Ammon's horn (tissue), 1 donor: ENCODE measurements around the gene TDP1.

Experiments
- DNase-seq: peaks from one replicate; pipeline ENCODE4 v3.0.0-alpha.2; 2016; ENCODE audit warnings: low spot score

TDP1 gene

GRCh38 chr14:89955745-89956660 lies at the start of gene TDP1:
Gene TDP1 (plus strand): TSS chr14:89955927. CDS start chr14:89963115, 7,188 bp downstream.
- peak; percentile 95 for DNase-seq

DNA sequence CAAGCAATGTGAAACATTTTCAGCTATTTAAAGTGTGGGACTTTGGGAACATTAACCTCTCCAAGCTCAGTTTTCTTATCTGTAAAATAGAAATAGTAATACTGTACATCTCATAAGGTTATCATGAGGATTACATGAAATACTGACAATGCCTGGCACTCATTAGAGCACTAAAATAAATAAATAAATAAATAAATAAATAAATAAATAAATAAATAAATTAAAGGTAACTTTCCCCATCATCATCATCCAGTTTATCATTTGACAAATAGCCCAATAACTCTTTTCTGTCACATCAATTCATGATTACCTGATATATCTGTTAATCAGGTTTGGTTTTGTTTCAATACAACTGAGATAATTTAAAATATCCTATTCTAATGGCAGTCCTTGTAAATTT lies 49.7 kb upstream of the TDP1 start:
- DNase-seq = no peak

GRCh38 chr14:89907655-89908054 lies 48.1 kb upstream of the TDP1 start:
- no peak for DNase-seq

- DNase-seq = no peak
Observed at GRCh38 chr14:89908712-89909450, 46.8 kb upstream of the TDP1 start.

- DNase-seq = no peak
Observed at GRCh38 chr14:89909586-89909985, 46.1 kb upstream of the TDP1 start.

DNA sequence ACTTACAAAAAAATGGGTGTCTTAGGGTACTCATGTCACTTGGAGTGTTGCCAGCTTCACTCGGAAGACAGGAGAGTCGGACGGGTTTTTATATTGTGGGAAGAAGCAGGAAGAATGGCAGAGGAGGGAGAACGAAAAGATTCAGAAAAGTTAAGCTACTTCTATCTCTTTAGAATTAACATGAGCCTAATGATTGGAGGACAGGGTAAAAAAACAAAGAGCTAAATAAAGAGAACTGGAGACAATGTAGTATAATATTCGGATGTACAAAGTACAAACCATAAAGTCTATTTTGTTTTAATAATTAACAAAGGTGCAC lies 45.1 kb upstream of the TDP1 start:
- no peak for DNase-seq

DNA sequence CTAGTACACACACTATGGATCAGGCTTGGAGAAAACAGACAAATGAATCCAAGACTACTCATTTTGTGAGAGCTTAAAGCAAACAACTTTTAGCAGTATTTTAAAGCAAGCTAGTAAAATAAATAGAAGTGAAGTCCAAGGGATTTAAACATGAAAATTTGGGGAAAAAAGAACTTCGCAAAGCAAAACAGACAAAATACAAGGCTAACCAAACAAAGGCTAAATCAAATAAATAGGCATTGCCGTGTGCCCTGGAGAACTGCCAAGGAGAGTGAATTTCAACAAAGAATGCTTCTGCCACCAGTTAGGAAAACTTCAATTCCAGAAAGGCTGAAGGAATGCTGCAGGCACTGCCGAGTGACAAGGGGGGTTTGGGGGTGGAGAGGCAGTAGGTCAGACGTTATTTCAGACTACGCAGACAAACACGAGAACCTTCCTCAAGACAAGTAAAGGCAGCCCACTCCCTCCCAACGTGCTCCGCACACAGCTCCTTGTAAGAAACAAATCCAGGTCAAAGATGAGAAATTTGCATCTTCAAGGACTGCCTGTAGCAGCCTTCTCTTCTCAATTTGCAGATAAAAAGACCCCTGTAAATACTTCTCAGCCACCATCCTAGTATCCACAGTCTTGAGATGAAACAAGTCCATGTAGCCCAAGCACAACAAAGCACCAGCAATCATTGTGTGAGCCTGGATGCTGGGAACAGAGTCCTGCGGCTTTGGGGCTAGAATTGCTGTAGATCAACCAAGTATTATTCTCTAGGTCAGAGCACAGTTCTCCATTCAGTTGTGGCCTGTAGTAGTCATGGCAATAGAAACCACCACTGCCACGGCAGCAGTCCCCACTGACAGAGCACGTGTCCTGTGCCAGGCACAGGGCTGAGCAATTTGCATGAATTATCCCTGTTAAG lies 44.5 kb upstream of the TDP1 start:
- peak; percentile 87 for DNase-seq

DNA sequence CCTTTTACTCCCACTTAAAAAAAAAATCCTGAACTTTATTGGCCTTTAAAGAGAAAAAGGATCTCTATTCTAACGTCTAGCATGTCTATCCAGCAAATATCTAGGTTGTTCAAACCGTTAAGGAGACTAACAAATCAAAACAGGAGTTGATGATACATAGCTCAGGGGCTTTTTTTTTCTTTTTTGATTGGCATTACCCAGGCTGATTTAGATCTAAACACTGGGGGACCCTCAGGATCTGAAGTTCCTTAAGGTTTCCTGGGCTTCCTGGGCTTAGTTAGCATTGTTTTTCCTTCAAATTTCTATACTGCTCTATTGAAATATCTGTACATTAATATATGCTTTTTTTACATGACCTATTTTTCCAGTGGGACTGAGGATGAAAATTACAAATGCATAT lies 43.5 kb upstream of the TDP1 start:
- DNase-seq = no peak

DNA sequence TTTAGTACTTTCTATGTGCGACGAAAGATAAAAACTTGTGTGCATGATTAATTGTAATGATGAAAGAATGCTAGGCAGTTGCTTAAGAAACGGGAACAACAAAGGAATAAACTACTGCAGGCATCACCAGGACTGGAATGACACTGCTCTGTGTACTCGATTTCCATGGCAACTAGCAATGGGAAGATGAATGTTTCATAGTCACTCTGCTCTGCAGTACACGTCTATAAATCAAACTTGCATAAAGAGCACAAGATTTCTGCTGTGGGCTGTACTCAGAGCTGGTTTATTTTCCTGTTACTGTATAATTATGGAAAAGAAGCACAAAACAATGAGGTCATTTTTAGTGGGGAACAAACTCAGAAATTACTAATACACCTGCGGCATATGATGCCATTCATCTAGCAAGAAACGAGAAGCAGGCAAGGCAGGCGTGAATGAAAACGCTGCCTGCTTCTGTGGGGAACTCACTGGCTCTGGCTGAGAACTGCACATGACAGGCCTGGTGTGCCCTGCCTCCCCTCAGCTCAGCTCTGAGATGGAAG lies 43.0 kb upstream of the TDP1 start:
- peak; percentile 79 for DNase-seq

DNA sequence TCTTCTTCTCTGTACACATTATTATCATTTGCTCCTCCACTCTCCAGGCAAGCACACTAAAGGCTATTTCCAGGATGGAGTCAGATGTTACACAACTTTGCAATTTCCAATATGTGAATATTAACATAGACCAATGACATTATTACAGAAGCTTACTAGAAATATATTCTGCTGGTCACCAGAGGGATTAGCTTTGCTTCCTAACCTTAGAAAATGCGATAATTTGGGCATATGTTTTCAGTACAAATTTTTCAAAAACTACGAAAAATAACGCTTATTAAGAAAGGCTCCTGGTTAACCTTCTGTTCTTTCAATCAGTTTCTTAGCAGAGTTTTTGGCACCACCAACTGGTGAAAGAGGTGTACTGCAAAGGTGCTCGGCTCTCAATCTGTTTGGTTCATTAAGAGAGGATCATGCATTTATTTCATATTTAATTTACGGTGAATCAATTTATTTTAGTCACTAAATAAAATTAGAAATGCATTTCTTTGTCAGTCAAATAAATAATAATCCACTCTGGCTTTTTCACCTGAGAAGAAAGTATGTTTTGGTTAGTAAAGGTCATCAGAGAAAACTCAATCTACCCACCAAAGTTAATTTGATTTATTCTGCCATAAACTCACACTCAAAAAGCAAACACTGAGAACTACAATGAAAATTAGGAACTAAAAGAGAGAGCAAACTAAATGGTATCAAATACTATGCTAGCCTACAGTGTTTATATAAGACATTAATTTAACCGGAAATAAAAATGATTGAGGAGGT lies 40.4 kb upstream of the TDP1 start:
- peak; percentile 80 for DNase-seq

- no peak for DNase-seq
Observed at GRCh38 chr14:89918721-89919120, 37.0 kb upstream of the TDP1 start.

DNA sequence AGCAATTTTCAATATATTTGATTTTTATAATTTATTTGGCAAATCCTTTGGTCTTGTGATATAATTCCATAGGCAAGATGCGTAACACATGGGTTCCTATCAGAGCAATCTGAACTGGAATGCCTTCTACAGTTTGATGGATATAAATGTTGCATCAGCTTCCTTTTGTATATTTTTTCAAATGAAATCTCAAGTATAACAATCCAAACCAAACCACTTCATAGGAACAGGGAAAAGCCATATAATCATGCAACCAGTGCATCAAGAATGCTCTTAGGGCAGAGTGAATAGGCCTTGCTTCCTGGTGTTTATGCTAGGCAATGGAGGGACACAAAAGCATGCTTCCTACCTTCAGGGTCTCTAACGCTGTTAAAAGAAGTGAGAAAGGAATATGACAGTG lies 35.7 kb upstream of the TDP1 start:
- DNase-seq = no peak

DNA sequence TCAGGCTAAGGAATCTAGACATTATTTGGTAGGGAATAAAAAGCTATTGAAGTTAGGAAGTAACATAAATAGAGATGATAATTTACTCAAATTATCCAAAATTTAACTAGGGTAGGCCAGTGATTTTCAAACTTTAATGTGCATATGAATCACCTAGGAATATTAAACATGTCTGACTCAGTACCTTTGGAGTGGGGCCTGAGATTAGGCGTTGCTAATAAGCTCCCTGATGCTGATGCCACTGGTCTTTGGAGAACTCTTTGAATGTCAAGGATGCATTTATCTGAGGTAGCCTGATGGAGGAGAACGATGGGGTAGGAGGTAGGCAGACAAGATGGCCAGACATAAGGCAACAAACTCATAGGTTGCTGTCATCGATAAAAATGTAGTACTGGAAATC lies 34.4 kb upstream of the TDP1 start:
- no peak for DNase-seq

DNA sequence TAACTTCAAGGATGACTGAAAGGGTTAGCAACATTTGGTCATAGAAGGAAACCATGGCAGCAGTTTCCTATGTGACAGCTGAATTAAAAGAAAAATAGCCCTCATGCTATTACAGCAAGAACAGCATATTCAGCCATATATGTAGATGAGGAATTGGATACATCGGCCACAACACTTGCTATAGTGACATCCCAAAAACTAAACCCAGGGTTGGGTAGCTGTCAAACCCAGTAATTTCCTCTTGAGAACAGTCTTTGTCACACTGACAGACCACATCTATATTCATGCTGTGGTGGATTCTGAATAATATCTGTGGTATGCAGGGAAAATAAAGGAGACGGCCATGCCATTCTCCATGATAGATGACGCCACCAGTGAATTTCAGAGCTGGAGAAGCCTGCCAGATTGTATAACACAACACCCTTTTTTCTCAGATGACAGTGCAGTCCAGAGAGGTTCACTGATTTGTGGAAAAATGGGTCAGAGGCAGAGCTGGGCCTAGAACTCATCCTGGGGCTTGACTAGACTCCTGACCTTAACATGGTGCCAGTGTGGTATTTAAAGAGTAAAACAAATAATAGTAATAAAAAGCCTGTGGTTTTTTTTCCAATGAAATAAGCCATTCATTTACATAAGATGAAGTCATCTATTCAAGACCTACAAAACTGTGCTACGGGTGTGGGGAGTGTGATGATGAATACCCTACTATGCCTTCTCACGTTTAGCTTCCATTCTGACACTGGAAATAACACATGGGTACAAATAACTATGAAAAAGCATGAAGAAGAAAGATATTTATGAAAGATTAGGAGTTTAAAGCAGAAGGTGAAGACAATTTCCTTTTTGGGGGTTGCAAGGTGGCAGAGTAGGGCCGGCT lies 33.5 kb upstream of the TDP1 start:
- peak; percentile 52 for DNase-seq

GRCh38 chr14:89924268-89924667 lies 31.5 kb upstream of the TDP1 start:
- peak; percentile 15 for DNase-seq

DNA sequence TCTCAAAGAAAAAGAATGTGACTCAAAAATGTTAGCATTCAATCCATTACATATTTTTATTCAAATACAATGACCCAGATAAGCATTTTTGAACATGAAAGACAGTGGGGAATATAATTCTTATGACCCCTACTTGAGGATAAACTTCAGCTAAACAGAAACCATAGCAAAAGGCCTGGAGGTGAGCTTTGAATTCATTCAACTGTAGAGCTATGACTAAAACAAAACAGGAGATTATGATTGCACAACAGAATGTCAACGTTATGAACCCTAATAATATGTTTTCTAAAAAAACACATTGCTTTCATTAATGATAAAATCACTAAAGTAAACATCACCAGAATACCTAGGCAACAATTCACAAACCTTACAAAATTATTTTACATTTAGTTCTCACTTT lies 29.0 kb upstream of the TDP1 start:
- DNase-seq = no peak

DNA sequence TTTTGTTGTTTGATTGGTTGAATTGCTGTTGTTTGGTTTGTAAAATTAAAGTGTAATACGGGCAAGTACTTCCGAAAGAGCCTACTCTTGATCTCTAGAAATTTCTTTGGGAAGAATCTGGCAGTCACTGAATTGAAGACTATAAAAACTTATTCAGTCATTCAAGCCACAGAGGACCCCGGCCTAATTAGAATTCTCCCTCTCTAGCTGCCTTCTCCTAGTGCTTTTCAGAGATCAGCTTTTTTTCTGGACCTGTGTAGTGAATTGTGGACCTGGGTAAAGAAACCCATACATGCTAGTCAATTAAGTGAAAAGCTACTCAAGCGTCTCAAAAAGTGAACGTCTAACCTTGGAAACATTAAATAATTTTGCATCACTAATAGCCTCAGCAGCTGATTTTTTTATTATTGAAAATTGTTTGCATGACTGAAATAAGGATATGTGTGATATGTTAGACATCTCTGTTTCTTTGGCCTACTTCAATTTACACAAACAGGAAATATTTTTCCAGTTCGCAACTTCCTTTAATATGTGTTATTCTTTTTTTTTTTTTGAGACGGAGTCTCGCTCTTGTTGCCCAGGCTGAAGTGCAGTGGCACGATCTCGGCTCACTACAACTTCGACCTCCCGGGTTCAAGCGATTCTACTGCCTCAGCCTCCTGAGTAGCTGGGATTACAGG lies 28.4 kb upstream of the TDP1 start:
- DNase-seq = peak; percentile 24

GRCh38 chr14:89933002-89933401 lies 22.7 kb upstream of the TDP1 start:
- no peak for DNase-seq

GRCh38 chr14:89936654-89937185 lies 19.0 kb upstream of the TDP1 start:
- DNase-seq = no peak
